T-helper 17 cell (primary cell): ENCODE results near the gene NCF2. TPM values are rescaled to one million over a fixed set of nuclear protein-coding genes. Genes with fewer than 3 reads are reported as not detected.

Experiments
- ATAC-seq: fragments of 150-1000 bp; cut with Tn5 transposase; 2 replicates; pipeline ENCODE4 v1.10.0; 2021; ENCODE audit warnings: mild to moderate bottlenecking, moderate library complexity
- DNase-seq, 3 donors: peaks; one replicate each; pipeline versions ENCODE4 v3.0.0 to v3.0.0-alpha.2; 2020 to 2021
- H3K9me3 ChIP-seq: one replicate; pipeline ENCODE4 v1.7.0; 2013; ENCODE audit warnings: low read length, mild to moderate bottlenecking; ENCODE audit not compliant: control insufficient read depth, poor library complexity, severe bottlenecking
- H3K27ac Mint-ChIP-seq: one replicate; pipeline ENCODE4 v1.8.0; 2022; ENCODE audit warnings: mild to moderate bottlenecking, moderate library complexity, mixed read lengths
- H3K27me3 Mint-ChIP-seq: one replicate; pipeline ENCODE4 v1.8.0; 2022; ENCODE audit warnings: mixed read lengths
- H3K36me3 Mint-ChIP-seq: one replicate; pipeline ENCODE4 v1.8.0; 2022; ENCODE audit warnings: low read depth, mixed read lengths
- H3K4me1 Mint-ChIP-seq: one replicate; pipeline ENCODE4 v1.8.0; 2022; ENCODE audit warnings: mild to moderate bottlenecking, mixed read lengths
- H3K4me3 Mint-ChIP-seq: one replicate; pipeline ENCODE4 v1.8.0; 2022; ENCODE audit warnings: mild to moderate bottlenecking, moderate library complexity, mixed read lengths
- total RNA-seq, 4 donors: library from RNA in 2 of 4; stranded (reverse) in 2 of 4; gene quantifications; one replicate each; pipeline ENCODE4 v1.2.3 and lab custom pipeline; 2022 to 2026

Gene NCF2, protein sequence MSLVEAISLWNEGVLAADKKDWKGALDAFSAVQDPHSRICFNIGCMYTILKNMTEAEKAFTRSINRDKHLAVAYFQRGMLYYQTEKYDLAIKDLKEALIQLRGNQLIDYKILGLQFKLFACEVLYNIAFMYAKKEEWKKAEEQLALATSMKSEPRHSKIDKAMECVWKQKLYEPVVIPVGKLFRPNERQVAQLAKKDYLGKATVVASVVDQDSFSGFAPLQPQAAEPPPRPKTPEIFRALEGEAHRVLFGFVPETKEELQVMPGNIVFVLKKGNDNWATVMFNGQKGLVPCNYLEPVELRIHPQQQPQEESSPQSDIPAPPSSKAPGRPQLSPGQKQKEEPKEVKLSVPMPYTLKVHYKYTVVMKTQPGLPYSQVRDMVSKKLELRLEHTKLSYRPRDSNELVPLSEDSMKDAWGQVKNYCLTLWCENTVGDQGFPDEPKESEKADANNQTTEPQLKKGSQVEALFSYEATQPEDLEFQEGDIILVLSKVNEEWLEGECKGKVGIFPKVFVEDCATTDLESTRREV
- 10 to 100 TPM in 1 of 2 donors, 1 to 10 TPM in 1; 2.7 to 14.7 TPM for total RNA-seq
- 11.6 to 13.8 reads per million in 2 donors for total RNA-seq (lab: John Stamatoyannopoulos, UW)

- H3K4me1 Mint-ChIP-seq: peaks cover 36% of the 10 kb centered on the region
- peak within 1 kb of the TSS; percentile 61 for H3K4me3 Mint-ChIP-seq
- peaks cover 7% of the 10 kb centered on the region for H3K36me3 Mint-ChIP-seq
- H3K9me3 ChIP-seq: no peaks in the 10 kb centered on the region
- H3K27me3 Mint-ChIP-seq: peaks cover 11% of the 10 kb centered on the region
- peak; percentile 79 for ATAC-seq
- no peak for DNase-seq
- peak within 1 kb of the TSS; percentile 54 for H3K27ac Mint-ChIP-seq
Observed at GRCh38 chr1:183590244-183591191, at the start of gene NCF2. TSS of gene NCF2 (minus strand) at chr1:183590459. CDS start at chr1:183590329, 130 bp downstream.

GRCh38 chr1:183638649-183639387, 48.6 kb upstream of the NCF2 start:
- DNase-seq (no peak), ATAC-seq (no peak)
- Mint-ChIP-seq H3K36me3 (peaks cover 4% of the 10 kb centered on the region), H3K27me3 (no peaks in the 10 kb centered on the region), H3K4me1 (peaks cover 18% of the 10 kb centered on the region), H3K27ac (no peak overlapping the region), H3K4me3 (no peak overlapping the region)
- H3K9me3 ChIP-seq: no peaks in the 10 kb centered on the region

- Mint-ChIP-seq H3K27ac (peak overlapping the region; percentile 98), H3K36me3 (peaks cover 4% of the 10 kb centered on the region), H3K4me1 (peaks cover 28% of the 10 kb centered on the region), H3K27me3 (no peaks in the 10 kb centered on the region), H3K4me3 (peak overlapping the region; percentile 100)
- no peaks in the 10 kb centered on the region for H3K9me3 ChIP-seq
- ATAC-seq (no peak), DNase-seq (no peak)
Observed at GRCh38 chr1:183636783-183637182, 46.5 kb upstream of the NCF2 start.

DNA sequence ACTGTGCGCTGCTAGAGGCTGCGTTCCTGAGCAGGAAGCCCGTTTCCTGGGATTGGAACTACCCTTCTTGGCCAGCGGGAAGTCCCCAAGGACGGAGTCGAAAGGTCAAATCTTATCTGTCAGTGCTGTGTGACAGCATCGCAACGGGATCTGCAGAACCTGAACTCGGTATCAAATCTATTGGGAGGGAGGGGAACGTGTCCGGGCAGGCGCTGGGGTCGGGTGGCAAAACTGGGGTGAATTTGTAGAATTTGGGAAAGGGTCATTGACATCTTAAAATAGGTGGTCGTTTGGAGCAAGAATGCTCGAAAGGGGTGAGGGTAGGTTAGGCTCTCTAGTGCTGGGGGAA, 46.0 kb upstream of the NCF2 start:
- H3K27me3 Mint-ChIP-seq: no peaks in the 10 kb centered on the region
- H3K4me3 Mint-ChIP-seq: peak overlapping the region; percentile 100
- H3K4me1 Mint-ChIP-seq: peaks cover 28% of the 10 kb centered on the region
- DNase-seq (no peak), ATAC-seq (no peak)
- no peaks in the 10 kb centered on the region for H3K9me3 ChIP-seq
- H3K36me3 Mint-ChIP-seq: peaks cover 4% of the 10 kb centered on the region
- H3K27ac Mint-ChIP-seq: peak overlapping the region; percentile 98

DNA sequence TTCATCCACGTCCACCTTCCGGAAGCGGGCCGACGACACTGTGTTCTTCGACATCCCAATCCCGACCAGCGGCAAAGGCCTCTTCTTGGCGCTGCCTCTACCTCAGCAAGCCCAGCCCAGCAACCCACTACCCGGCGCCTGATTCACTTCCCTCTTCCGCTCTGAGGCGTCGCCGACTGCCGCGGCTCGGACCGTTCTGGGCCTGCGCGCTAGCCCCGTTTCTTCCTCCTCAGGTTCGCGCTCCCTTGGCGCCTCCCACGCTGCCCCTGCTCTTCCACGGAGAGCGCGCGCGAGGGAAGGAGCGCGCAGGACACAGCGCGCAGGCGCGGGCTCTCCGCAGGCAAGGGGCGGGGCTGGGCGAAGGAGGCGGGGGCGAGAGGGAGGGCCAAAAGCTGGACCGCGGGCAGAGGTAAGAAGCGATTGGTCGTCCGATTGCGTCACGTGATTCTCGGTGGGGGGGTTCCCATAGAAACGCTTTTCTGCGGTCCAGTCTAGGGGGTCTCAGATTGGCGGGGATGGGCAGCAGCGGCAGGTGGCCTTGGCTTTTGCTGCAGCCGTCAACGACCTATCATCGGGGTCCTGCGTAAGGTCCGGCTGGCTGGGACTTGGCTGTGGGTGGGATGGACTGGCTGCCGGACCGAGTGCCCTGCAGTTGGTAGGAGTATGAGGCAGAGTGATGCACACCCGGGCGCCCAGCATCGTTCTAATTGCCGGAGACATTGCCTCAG, 45.5 kb upstream of the NCF2 start, which contains the start of gene ARPC5:
Gene ARPC5, minus strand, starts transcription at position 178 of the 728 bp plus-strand sequence. Its CDS starts 124 bp downstream, at position 54.
- no peaks in the 10 kb centered on the region for H3K27me3 Mint-ChIP-seq
- peaks cover 31% of the 10 kb centered on the region for H3K4me1 Mint-ChIP-seq
- ATAC-seq: peak; percentile 91
- H3K9me3 ChIP-seq: no peaks in the 10 kb centered on the region
- peak within 1 kb of the TSS; percentile 100 for H3K4me3 Mint-ChIP-seq
- DNase-seq: peak; percentile 91 to 94 (median 93)
- peaks cover 6% of the 10 kb centered on the region for H3K36me3 Mint-ChIP-seq
- peak within 1 kb of the TSS; percentile 98 for H3K27ac Mint-ChIP-seq

- DNase-seq (peak; percentile 14 to 19 (median 17)), ATAC-seq (peak; percentile 6)
- peaks cover 9% of the 10 kb centered on the region for H3K36me3 Mint-ChIP-seq
- H3K9me3 ChIP-seq: no peaks in the 10 kb centered on the region
- peak overlapping the region; percentile 98 for H3K27ac Mint-ChIP-seq
- peaks cover 36% of the 10 kb centered on the region for H3K4me1 Mint-ChIP-seq
- H3K4me3 Mint-ChIP-seq: peak overlapping the region; percentile 100
- no peaks in the 10 kb centered on the region for H3K27me3 Mint-ChIP-seq
Observed at GRCh38 chr1:183635099-183635605, 44.9 kb upstream of the NCF2 start.

DNA sequence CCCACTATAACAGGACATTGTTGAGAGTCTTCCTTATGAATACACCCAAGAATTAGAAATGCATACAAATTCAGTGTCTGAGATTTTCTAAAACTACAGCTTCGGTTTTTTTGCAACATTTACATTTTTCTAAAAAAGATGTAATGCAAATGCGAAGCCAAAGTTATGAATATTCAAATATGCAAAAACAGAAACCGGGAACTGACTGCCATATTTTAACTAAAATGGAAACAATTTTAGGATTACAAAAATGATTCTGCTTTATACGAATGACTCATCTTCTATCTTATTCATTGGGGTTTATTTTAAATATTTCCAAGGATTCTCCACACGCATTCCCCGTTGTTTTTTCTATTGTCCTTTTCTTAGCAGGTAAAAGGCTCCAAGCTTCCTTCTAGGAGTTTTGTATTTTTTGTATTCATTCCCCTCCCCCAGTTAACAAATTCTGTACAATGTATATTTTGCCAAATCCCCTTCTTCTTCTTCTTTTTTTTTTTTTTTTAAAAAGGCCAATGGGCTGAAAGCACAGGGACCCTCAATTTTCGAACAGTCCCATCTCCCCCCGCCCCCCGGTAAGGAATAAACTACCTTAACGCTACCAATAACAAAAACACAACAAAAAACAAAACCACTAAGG, 44.3 kb upstream of the NCF2 start:
- Mint-ChIP-seq H3K27me3 (no peaks in the 10 kb centered on the region), H3K4me1 (peaks cover 36% of the 10 kb centered on the region), H3K36me3 (peaks cover 9% of the 10 kb centered on the region), H3K27ac (peak overlapping the region; percentile 98), H3K4me3 (peak overlapping the region; percentile 100)
- no peak for ATAC-seq
- DNase-seq: no peak
- no peaks in the 10 kb centered on the region for H3K9me3 ChIP-seq

DNA sequence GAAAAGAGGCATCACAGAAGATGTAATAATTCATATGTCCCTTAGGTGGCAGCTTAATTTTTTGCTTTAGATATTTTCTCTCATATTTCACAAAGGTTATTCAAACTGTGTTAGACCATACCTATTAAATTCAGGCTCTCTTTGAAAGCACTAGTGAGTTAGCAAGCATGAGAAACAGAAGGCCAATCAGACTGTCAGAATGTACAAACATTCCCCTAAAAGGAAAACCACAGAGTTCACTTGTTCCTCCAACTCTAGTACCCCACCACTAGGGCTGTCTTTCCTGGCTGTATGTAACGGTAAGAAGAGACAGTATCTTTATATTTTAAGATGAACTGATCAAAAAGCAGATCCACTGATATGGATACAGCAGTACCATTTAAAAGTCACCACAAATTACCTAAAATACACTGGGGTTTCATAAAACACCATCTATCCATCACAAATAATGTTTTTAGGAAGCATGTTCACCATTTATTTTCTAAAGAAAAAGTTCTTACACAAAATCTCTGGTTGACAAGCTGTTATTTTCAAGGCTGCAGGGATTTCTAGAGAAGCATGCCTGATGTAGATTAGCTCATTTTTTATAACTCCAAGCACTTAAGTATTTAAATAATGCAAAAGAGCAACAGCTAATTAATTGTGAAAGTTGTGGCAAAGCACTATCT, 43.6 kb upstream of the NCF2 start:
- H3K4me1 Mint-ChIP-seq: peaks cover 37% of the 10 kb centered on the region
- H3K4me3 Mint-ChIP-seq: peak overlapping the region; percentile 100

GRCh38 chr1:183632964-183633363, 42.7 kb upstream of the NCF2 start:
- H3K36me3 Mint-ChIP-seq: peaks cover 14% of the 10 kb centered on the region
- H3K4me1 Mint-ChIP-seq: peaks cover 42% of the 10 kb centered on the region
- DNase-seq: no peak
- peak overlapping the region; percentile 66 for H3K4me3 Mint-ChIP-seq
- H3K27ac Mint-ChIP-seq: peak overlapping the region; percentile 98
- no peaks in the 10 kb centered on the region for H3K27me3 Mint-ChIP-seq
- H3K9me3 ChIP-seq: no peaks in the 10 kb centered on the region
- no peak for ATAC-seq

More for the DNA sequence above, 43.6 kb upstream of the NCF2 start:
- H3K36me3 Mint-ChIP-seq: peaks cover 10% of the 10 kb centered on the region
- DNase-seq: no peak
- H3K27me3 Mint-ChIP-seq: no peaks in the 10 kb centered on the region
- no peaks in the 10 kb centered on the region for H3K9me3 ChIP-seq
- peak; percentile 48 for ATAC-seq
- peak overlapping the region; percentile 98 for H3K27ac Mint-ChIP-seq

DNA sequence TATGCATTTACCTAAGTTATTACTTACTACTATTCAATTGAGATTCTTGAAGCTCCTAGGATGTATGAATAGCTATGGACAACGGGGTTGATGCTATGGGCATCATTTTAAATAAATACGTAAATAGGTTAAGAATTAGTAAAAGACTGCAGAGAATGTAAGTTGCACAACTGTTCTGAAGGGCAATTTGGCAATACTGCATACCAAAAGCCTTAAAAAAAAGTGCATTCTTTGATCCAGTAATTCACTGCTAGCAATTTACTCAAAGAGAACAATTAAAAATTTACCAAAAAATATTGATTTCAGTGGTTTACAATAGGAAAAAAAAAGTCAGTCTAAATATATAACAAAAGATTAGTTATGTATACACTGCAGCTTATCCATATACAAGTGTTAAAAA, 41.9 kb upstream of the NCF2 start:
- H3K27ac Mint-ChIP-seq: peak overlapping the region; percentile 98
- no peaks in the 10 kb centered on the region for H3K9me3 ChIP-seq
- H3K4me1 Mint-ChIP-seq: peaks cover 41% of the 10 kb centered on the region
- no peaks in the 10 kb centered on the region for H3K27me3 Mint-ChIP-seq
- peaks cover 14% of the 10 kb centered on the region for H3K36me3 Mint-ChIP-seq
- DNase-seq (no peak), ATAC-seq (no peak)
- peak overlapping the region; percentile 31 for H3K4me3 Mint-ChIP-seq

DNA sequence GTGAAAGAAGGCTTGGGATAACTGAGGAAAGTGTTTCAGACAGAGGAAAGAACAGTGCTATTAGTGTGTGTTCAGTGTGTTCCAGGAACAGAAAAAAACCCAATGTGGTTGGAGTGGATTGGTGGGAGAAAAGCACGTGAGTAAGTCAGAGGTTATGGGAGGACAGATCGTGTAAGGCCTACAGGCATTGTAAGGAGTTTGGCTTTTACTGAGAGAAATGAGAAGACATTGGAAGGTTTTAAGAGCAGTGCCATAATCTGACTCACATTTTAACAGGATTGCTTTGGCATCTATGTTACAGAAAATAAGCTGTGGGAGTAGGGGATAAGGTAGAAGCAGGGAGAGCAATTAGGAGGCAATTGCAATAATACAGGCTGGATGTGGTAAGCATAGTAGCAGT, 40.5 kb upstream of the NCF2 start:
- DNase-seq: no peak
- Mint-ChIP-seq H3K27ac (peak overlapping the region; percentile 98), H3K27me3 (no peaks in the 10 kb centered on the region), H3K36me3 (peaks cover 14% of the 10 kb centered on the region), H3K4me1 (peaks cover 32% of the 10 kb centered on the region), H3K4me3 (peak overlapping the region; percentile 90)
- no peak for ATAC-seq
- no peaks in the 10 kb centered on the region for H3K9me3 ChIP-seq
